GM18868 (cell line): Measurements from ENCODE around the gene NEUROD6.
A peak's percentile ranks its signal among the peaks of the same experiment; 100 is the strongest.

ENCODE experiments used
- ATAC-seq: cut with Tn5 transposase; IDR thresholded peaks from one replicate; pipeline ENCODE4 v1.9.1; 2021; ENCODE audit warnings: mild to moderate bottlenecking, moderate library complexity; ENCODE audit not compliant: unreplicated experiment

Gene NEUROD6

GRCh38 chr7:31340603-31341002 is at the start of gene NEUROD6:
Gene NEUROD6 (minus strand): TSS chr7:31340726. CDS start chr7:31339268, 1,458 bp downstream.
- no peak for ATAC-seq

- ATAC-seq = no peak
These were observed 43.9 kb upstream of the NEUROD6 start for GRCh38 chr7:31384466-31384865.

- no peak for ATAC-seq
These were observed 42.2 kb upstream of the NEUROD6 start for GRCh38 chr7:31382722-31383121.

GRCh38 chr7:31373337-31374289 is 33.1 kb upstream of the NEUROD6 start:
- peak; percentile 85 for ATAC-seq

DNA sequence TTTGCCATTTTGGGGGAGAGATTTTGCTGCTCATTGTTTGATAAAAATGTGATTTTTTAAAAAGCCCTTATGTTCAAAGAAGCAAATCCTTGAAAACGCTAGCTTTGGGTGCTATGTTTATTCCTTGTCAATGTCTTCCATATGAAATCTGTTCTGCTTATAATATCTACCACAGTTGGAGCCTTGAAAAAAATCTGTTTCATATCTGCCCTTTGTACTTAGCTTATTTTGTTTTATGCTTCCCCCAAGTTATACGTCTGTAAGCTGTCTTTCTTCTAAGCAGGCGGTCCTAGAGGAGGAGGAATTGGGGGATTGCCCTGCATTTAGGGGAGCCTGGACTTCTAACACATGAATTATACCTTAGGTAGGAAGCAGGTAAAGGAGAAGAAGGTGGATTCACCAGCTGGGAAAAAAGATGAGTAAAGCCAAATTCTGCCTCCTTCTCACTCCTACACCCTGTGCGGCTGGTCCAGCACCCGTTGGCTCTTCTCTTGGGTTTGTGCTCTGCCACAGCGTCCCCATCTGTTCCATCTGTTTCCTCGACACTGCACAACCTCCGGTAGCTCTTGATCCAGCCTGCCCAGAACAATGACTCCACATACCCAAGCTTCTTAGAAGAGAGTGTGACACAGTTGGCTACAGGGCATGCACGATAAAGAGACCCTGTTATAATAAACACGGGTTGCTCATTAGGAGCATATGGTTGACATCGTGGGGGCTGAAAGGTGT is 31.9 kb upstream of the NEUROD6 start:
- no peak for ATAC-seq

DNA sequence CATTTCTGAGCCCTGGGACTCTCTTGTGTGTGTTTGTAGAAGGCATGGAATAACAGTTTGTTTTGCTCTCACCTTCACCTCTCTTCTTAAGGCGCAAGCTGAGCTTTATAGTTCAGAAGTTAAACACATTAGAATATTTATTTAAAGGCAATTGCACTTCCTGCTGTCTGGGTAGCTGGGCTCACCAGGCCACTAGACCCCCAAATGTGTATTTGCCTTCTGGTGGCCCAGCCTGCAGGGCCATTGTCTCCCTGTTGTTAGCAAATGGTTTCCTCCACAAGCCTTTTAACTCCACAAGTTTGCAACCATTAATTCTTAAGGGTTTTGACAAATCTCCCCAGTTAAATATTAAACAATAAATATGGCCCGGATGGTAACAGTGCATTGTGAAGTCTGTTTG is 31.1 kb upstream of the NEUROD6 start:
- ATAC-seq = no peak

GRCh38 chr7:31370609-31371008 is 30.1 kb upstream of the NEUROD6 start:
- no peak for ATAC-seq

GRCh38 chr7:31368620-31369019 is 28.1 kb upstream of the NEUROD6 start:
- no peak for ATAC-seq

GRCh38 chr7:31363496-31363895 is 23.0 kb upstream of the NEUROD6 start:
- no peak for ATAC-seq

DNA sequence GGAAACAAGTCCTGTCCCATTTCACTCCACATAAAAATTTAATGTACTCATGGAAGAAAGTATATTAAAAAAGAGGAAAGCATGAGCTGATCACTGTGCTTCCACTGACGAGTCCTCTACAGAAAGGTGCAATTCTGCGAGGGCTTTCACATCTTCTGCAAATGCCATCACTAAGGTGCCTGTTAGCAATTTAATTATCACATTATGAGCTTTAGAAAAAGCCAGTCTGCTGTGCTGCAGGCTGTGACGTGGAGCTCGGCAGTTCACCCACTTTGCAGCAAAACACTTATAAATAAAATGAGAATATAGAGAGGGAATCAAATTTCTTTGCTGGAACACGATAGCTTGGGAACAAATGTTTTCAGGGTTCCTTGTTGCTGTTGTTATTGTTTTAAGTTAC is 22.5 kb upstream of the NEUROD6 start:
- no peak for ATAC-seq

GRCh38 chr7:31362401-31362800 is 21.9 kb upstream of the NEUROD6 start:
- no peak for ATAC-seq

- no peak for ATAC-seq
These were observed 17.9 kb upstream of the NEUROD6 start for GRCh38 chr7:31358467-31358866.

DNA sequence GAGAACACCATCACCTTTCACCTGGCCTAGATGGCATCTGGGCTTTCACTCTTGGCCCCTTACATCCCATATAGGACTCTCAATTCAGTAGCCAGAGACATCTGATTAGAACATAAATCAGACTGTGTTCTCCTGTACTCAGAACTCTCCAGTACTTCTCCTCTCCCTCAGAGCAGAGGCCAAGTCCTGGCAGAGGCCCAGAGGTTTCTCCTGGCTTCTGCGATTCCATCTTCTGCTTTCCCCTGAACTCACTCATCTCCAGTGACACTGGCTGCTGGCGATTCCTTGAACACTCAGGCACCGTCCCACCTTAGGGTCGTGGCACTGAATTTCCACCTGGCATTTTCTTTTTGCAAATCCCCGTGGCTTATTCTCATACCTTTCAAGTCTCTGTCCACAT is 4.9 kb upstream of the NEUROD6 start:
- ATAC-seq = no peak

GRCh38 chr7:31343516-31344305 is 3.2 kb upstream of the NEUROD6 start:
- no peak for ATAC-seq

- no peak for ATAC-seq
These were observed 615 bp upstream of the NEUROD6 start for GRCh38 chr7:31341141-31341540.

GRCh38 chr7:31340051-31340450 is 475 bp downstream of the NEUROD6 start:
- ATAC-seq = no peak

DNA sequence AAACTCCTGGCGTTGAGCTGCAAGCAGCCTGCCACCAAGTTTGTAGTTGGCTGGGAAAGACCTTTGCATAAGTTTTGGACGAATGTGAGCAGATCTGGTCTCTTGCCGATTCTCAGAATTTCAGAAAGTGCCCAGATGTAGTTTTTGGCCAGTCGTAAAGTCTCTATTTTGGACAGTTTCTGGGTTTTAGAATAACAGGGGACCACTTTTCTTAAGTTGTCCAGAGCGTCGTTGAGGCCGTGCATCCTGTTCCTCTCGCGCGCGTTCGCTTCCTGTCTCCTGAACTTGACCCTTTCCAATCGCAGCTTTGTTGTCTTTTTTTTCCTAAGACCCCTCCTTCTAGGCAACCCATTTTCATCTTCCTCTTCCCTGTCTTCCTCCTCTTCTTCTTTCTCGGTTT is 1.8 kb downstream of the NEUROD6 start:
- ATAC-seq = no peak

GRCh38 chr7:31337002-31337565 is 3.4 kb downstream of the NEUROD6 start:
- ATAC-seq = no peak

DNA sequence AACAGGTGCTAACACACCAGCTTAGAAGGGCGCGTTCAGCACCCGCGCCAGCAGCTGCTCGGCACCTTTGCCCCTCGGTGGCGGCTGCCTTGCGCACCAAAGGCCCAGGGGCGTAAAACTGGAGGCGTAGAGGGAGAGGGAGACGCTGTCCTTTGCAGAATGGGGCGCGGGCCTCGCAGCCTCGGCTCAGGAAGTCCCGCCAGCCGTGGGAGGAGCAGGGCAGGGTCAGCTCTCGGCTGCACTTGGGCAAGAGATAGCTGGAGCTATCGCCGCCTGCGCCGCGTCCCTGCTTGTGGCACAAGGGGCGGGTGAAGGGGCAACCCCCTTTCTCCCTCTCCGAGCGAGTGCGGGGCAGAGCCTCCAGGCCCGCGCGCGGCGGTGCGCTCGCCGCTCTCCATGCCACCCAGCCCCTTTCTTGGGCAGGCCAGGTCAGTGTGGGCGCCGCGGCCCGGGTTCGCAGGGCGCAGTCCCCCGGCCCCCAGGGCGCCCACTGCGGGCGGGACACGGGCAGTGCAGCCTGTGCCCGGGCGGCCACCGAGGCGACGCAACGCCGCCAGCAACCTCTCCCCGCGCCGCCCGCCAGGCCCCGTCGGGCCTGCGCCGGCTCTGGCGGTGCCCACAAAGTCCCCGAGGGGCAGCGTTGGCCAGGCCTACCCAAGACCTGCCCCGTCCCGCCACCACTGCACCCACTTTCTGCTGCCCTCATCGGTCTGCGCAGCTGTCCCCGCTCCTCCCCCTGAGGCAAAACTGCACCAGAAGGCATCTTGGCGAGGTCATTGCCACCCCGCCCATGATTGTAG is 4.1 kb downstream of the NEUROD6 start:
- no peak for ATAC-seq

DNA sequence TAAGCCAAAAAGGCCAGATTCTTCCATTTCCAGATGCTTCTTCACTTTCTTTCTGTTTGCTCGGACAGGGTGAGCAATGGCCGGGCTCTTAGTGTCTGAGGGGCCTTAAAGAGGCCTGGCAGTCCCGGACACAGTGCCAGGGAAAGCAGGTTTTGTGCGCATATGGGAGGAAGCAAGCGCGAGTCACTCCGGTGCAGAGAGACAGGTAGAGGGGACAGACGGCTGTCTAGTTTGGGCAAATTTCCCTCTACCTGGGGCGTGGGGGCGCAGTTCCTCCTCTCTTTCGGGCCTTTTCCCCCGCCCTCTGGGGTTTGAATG is 4.7 kb downstream of the NEUROD6 start:
- no peak for ATAC-seq
